Measurements from ENCODE around the gene PLA2G5.

The PLA2G5 gene

DNA sequence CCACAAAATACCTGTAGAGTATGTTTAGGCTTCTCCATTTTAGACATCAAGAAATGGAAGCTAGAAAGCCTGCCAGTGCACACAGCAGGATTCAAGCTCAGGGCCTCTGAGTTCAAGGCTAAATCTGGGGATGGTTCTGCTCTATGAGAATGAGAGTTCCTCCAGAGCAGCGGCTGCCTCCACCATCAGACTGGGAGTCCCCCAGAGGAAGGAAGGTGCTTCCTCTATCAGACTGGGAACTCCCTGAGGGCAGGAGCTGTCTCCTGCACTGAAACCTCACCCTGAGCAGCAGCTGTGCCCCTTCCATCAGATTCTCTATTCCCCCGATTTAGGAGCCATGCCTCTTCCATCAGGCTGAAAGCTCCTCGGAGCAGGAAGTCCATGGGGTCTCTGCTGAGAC, 20.1 kb downstream of the PLA2G5 start:
- DNase-seq (ENCODE audit: low read depth in 3 of 3) = no peak

DNA sequence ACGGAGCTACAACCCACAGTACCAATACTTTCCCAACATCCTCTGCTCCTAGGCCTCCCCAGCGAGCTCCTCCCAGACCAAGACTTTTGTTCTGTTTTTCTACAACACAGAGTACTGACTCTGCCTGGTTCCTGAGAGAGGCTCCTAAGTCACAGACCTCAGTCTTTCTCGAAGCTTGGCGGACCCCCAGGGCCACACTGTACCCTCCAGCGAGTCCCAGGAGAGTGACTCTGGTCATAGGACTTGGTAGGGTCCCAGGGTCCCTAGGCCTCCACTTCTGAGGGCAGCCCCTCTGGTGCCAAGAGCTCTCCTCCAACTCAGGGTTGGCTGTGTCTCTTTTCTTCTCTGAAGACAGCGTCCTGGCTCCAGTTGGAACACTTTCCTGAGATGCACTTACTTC, 20.6 kb downstream of the PLA2G5 start:
- no peak for DNase-seq (ENCODE audit: low read depth in 3 of 3)

DNA sequence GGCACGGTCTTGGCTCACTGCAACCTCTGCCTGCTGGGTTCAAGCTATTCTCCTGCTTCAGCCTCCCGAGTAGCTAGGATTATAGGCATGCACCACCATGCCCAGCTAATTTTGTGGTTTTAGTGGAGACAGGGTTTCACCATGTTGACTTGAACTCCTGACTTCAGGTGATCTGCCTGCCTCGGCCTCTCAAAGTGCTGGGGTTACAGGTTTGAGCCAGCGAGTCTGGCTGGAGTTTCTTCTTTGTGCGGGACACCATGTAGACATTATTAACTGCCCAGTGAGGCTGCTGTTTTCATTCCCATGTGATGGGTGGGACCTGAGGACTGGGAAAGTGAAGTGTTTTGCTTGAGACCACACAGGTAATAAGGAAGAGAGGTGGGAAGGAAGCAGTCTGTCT, 23.3 kb downstream of the PLA2G5 start:
- DNase-seq (ENCODE audit: low read depth in 3 of 3) = no peak

DNA sequence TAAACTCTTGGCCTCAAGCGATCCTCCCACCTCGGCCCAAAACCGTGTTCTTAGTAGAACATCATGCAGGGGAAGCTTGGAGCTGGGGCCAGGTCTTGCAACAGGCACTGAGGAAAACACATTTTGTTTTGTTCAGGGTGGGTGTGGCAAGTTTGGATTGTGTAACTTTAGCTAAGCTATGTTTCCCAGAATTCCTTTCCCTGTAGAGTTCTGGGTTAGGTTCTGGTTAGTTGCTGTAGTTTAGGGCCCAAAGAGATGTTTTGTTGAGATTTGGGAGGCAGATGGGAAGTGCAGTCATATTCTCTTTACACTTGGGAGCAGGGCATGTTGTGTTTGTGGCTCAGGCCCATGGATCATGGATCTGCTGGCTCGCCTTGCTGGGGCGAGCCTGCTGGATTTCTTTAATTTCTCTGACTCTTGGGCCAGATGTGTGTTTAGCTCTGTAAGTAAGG, 24.0 kb downstream of the PLA2G5 start:
- no peak for DNase-seq (ENCODE audit: low read depth in 3 of 3)

DNA sequence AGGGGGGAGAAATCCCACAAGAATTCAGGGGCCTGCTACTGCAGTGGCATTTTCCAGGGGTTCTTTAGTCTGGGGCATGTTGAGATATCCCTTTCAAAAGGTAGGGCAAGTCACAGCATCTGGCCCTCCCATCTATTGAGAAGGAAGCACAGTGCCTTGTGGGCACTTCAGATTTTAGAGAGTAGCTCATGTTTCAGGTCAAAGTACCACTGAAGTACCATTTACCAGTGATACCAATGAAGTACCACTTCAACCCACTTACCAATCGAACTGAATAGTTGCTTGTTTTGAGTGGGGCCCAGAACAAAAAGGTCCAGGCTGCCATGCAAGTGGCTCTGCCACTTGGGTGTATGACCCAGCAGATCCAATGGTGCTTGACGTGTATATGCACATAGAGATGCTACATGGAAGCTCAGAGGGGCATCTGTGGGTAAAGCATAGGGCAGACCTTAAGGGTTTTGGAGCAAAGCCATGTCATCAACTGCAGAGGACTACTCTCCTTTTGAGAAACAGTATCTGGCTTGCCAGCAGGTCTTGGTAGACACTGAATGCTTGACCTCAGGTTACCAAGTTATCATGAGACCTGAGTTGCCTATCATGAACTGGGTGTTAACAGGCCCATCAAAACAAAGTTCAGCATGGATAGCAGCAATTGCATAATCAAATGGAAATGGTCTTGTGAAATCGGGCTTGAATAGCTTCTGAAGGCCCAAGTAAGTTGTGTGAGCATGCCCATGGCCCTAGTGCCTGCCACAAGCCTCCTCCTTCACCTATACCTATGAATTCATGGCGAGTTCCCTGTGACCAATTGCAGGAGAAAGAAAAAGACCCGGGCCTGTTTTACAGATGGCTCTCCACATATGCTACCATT, 25.8 kb downstream of the PLA2G5 start:
- no peak for DNase-seq (ENCODE audit: low read depth in 3 of 3)

DNA sequence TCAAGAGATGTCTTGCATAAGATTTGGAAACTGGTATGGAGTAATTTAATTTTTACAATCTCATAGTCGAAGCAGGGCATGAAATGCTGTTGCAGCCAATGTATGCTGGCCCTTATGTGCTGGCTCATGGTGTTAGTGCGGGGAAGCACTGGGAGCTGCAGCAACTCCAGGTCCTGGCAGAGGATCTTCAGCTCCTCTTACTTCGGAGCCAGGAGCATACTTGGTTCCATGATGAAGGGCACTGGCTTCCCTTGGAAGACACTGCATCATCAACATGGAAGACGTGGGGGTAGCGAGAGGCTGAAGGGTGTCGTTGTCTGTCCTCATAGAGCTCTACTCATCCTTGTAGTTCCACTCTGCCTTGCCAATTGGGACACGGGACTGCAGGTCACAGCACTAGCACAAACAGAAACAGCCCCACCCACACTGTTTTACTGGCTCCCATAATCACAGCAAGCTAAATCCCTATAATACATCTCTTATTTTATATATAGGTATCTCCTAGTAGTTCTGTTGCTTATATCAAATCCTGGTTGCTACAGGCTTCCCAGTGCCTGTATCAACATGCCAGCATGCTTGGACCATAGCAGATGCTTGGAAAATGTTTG, 26.9 kb downstream of the PLA2G5 start:
- no peak for DNase-seq (ENCODE audit: low read depth in 3 of 3)

DNA sequence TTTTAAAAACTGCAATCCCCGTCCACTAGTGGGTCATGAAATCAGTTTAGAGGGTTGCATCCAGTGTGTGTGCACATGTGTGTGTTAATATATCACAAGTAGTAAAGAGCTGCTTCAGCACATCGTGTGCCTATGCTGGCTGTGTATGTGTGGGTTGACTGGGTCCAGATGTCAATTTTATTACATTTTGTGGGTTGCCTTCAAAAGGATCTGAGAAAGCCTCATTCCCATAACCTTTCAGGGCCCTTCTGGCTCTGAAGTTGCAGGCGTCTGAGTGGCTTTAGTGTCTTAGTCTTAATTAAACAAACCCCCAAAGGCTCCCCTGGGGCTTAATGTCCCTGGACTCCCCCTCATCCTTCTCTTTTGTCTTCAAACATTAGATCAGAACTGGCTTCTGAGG, 29.5 kb downstream of the PLA2G5 start:
- DNase-seq (ENCODE audit: low read depth in 3 of 3) = no peak

DNA sequence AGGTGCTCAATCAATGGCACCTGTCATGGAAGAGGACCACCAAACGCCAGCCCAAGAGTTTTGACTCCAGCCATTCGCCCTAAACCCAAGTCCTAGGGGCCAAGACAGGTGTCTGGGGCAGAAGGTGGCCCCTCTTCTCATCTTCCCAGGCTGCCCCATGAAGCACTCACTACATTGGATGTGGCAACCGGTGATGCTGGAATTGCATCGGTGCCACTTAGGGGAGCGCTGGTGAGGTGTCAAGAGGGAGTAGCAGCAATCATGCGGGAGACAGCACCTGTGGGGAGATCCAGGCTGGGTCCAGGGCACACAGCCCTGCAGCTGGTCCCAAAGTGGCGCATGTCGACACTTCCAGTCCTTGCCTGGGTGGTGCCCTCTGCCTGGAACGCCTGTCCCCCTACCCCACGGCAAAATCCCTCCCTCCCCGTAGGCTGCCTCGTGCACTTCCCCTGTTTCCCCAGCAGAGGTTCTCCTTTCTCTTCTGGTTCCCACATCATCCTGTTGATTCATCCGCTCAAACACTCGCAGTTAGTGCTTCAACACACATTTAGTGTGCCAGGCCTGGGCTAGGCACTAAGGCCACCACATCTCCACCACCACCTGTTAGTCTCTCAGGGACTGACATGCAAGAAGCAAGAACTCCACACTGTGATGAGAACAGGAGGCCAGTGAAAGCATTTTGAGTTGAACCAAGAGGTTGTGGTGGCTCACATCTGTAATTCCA, 30.8 kb downstream of the PLA2G5 start:
- peak in 1 of 3 experiments; percentile 18 for DNase-seq (ENCODE audit: low read depth in 3 of 3)

DNA sequence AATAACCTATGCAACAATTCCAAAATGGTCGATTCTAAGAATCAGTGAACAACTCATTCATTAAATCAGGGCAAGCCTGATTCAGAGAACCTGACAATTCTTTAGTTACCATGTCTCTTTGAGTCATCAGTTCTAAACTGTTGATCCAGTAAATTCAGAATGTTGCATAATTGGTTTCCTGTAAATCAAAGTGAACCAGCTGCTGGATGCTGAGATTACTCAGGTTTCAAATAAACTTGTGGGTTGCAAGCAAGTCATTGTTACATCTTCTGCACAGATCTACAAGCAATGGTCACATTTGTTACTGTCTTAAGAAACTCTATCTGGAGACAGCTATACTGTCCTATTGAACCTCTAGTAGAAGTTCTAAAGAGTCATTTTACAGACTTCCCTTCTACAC, 32.9 kb downstream of the PLA2G5 start:
- DNase-seq (ENCODE audit: low read depth in 3 of 3) = no peak

DNA sequence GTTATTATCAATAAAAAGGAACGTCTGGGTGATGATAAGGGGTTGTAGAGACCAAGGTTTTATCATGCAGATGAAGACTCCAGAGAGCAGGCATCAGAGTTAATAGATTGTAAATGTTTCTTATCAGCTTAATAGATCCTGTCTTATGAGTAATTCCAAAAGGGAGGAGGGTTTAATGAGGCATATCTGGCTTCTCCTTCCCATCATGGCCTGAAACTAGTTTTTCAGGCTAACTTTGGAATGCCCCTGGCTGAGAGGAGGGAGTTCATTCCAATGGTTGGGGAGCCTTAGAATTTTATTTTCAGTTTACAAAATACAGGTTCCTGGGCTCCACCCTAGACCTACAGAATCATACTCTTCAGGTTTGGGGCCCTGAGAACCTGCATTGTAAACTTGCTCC, 35.9 kb downstream of the PLA2G5 start:
- no peak for DNase-seq (ENCODE audit: low read depth in 3 of 3)

DNA sequence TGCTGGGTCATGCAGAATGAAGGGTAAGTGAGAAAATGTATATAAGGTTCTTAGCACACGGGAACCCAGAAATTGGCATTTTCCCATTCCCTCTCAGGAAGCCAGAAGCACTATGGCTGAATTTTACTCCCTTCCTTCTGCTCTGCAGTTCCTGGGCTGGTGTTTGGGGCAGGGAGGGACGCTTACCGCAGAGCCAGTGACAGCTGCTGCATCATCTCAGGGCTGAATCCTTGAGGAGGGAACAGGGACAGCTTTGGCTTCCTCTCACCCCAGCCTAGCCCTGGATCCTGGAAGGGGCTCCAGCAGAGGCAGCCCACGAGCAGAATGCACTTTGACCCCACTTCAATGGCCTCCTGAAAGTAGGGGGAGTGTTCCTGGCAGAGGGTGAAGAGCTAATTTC, 37.4 kb downstream of the PLA2G5 start:
- DNase-seq (ENCODE audit: low read depth in 3 of 3) = no peak

DNA sequence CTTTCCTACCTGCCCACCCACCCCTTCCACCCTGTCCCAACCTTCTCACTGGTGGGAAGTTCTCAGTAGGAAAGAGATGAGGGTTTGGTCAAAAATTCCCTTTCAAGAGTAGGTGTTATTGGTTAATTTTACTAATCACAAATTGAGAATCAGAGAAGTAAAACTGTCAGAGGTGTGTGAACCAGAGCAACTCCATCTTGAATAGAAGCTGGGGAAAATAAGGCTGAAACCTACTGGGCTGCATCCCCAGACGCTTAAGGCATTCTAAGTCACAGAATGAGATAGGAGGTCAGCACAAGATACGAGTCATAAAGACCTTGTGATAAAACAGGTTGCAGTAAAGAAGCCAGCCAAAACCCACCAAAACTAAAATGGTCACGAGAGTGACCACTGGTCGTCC, 37.8 kb downstream of the PLA2G5 start:
- no peak for DNase-seq (ENCODE audit: low read depth in 3 of 3)

DNA sequence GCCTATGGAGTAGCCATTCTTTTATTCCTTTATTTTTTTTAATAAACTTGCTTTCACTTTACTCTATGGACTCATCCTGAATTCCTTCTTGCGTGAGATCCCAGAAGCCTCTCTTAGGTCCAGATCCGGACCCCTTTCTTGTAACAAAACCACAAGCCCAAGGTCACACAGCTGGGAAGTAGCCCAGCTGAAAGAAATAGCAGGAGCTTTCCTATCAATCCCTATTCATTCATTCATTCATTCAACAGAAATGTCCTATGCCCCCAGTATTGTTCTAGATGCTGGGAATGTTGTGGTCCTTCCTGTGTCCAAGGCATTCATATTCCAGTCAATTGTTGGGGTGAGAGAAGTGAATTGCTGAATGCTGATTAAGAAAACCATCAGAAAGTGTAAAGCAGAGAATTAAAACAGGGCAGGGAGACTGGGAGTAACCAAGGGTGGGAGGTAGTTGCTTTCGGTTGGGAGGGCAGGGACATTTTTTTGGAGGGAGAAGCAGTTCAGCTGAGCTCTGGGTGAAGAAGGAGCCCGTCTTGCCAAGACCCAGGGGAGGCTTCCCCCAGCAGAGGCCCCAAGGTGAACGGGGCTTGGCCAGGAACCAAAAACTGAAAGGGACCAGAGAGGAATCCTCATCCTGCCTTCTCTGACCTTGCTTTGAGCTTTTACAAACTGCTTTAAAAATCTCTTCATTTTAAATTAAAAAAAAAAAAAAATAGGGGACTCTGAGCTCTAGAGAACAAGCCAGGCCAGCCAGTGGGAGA, 38.6 kb downstream of the PLA2G5 start:
- DNase-seq (ENCODE audit: low read depth in 3 of 3) = no peak

DNA sequence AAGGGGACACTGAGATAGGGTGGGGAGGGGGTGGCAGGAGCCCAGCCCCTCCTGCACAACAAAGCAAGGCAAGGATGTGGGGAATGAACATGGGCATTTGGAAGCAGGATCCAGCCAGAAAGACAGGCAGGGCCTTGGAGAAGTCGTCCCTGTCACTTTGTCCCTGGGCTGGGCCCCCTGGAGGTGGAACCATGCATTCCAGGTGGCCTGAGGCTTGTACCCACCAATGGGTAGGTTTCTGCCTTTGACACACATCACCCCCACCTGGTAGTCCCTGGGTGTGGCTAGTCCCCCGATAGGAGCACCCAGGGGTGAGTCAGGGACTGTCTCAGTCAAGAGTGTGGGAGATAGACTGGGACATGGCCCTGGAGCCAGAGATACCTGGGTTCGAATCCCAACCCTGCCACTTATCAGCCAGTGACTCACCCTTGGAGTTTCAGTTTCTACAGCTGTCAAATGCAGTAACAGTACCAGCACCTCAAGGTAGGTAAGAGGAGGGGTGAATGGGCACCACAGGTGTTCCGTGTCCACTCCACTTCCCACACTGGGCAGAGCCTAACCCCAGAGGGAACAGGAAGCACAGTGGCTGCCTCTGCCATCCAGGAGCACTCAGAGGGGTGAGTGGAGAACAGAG, 39.3 kb downstream of the PLA2G5 start:
- no peak for DNase-seq (ENCODE audit: low read depth in 3 of 3)

DNA sequence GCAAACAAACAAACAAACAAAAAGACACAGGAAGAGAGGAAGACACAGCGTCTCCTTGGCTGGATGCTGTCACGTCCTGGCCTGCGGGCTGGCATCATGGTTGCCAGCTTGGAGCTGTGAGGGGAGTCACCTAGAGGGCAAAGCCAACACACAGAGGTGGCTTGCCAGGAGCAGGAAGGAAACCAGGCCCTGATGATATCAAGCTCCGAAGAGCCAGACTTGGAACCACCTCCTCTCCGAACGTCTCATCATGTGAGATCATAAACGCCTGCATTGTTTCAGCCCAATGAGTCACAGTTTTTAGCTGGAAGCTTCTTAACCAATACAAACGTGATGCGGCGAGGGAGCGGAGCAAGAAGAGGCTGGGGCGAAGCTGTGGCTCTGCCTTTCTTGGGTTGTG, 40.7 kb downstream of the PLA2G5 start:
- DNase-seq (ENCODE audit: low read depth in 3 of 3) = no peak

DNA sequence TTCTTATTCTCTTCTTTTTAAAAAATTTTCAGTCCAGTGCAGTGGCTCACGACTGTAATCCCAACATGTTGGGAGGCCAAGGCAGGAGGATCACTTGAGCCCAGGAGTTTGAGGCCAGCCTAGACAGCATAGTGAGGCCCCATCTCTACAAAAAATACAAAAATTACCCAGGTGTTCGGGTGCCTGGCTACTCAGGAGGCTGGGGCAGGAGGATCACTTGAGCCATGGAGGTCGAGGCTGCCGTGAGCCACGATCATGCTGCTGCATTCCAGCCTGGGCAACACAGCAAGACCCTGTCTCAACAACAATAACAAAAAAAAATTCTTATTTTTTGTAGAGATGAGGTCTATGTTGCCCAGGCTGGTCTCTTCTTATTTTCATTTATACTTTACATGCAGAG, 41.5 kb downstream of the PLA2G5 start:
- DNase-seq (ENCODE audit: low read depth in 3 of 3) = no peak

DNA sequence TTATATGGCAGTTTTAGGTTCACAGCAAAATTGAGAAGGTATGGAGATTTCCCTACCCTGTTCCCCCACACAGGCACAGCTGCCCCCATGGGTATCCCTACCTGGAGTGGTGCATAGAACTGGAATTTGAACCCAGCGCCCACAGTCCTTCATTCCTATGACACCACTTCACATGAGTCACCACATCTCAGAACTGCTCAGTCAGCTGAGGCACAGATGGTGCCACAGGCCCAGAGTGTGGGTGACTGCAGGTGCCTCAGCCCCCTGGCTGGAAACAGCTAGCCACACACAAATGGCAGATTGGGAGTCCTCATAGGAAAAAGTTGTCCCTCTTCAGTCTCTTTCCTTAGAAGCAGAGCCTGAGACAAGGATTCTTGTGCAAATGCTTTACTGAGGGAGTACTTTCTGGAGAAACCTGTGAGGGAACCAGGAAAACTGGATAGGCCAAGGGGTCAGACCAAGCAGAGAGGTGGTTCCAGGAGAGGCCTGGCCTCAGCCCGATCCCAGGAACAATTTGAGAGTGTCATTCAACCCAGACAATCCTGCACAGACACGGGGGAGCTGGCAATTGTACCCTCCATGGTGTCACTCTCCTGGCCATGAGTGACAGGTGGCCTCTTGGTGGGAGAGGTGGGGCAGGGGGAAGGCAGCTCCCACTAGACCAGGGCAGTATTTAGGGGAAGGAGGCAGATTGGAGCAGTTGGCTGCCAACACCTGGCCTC, 42.4 kb downstream of the PLA2G5 start:
- DNase-seq (ENCODE audit: low read depth in 3 of 3) = no peak

DNA sequence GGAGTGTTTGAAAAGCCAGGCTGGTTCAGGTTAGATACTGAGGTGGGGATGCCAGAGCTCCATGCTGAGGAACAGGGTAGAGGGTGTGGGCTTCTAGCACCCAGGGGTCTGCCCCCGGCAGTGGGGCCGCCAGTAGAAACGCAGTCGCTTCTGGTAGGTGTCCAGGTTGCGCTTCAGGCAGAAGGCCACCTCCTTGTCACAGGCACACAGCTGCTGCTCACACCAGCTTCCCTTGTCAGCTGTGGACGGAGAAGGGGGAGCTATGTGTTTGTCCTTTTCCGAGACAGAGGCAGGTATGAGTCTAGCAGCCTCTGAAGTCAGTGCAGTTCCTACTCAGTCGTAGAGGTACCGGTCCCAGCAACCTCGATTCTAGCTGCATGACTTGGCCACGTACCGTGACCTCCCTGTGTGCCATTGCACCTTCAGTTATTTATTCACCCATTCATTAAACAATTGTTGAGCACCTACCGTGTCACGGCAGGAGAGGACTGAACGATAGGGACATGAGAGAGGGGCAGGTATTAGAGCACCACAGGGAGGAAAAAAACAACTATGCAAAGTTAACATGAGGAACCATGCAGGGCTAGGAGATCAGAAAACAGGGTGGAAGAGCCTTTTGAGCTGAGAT, 44.1 kb downstream of the PLA2G5 start:
- no peak for DNase-seq (ENCODE audit: low read depth in 3 of 3)

DNA sequence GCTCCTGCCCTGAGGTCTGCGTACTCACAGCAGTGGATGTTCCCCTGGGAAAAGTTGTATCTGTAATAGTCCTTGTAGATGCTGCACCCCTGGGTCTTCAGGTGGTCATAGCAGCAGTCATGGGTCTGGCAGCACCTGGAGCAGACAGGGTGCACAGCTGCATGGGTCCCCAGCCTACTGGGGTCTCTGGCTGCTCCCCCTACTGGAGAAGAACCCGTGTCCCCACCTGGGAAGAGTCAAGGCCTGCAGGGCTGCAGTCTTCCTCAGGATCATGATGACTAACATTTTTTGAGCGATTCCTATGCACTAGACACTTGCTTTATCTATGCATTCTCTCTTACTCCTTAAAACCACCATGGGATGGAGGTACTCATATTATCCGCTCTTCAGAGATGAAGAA, 45.5 kb downstream of the PLA2G5 start:
- no peak for DNase-seq (ENCODE audit: low read depth in 3 of 3)

DNA sequence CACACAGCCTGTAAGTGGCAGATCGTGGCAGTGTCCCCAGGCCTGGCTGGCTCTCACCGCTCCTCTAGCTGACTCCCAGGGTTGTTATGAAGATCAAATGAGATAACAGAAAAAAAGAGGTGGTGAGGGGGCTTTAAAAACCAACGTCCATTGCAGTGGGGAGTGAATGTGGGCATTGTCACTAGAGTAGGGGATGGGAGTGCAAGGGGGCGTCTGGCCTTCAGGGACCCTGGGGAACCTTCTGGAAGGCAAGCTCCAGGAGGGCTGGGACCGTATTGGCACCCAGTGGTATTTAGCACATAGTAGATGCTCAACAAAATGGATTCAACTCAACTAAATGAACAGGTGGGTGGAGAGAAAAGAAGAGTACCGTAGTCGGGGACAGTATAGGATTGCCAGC, 45.9 kb downstream of the PLA2G5 start:
- DNase-seq (ENCODE audit: low read depth in 3 of 3) = no peak
